GM23338 (cell line): ENCODE results near the gene TNFAIP8L2.

Experiments
- EZH2 ChIP-seq: fragments of 200-600 bp; sonication (generic); IDR thresholded peaks from one replicate; pipeline ENCODE4 v1.8.0; 2017; ENCODE audit warnings: antibody characterized with exemption, mild to moderate bottlenecking, low read depth; ENCODE audit not compliant: unreplicated experiment
- EZH2phosphoT487 ChIP-seq: fragments of 200-600 bp; sonication (generic); IDR thresholded peaks from one replicate; pipeline ENCODE4 v1.8.1; 2018; ENCODE audit warnings: antibody characterized with exemption; ENCODE audit not compliant: unreplicated experiment
- REST ChIP-seq: IDR thresholded peaks from one replicate; pipeline ENCODE4 v1.6.1; 2018; ENCODE audit warnings: antibody characterized with exemption; ENCODE audit not compliant: unreplicated experiment
- TF ChIP-seq, protein P1 (sequence below), 2 experiments: fragments of 200-600 bp in 1 of 2; sonication (generic) in 1 of 2; conservative IDR thresholded peaks; 2 replicates each; pipeline versions ENCODE4 v1.5.1 to v1.6.1; 2016 to 2017; ENCODE audit warnings: antibody characterized with exemption in 2 of 2, low read depth in 2 of 2, mild to moderate bottlenecking in 2 of 2, moderate library complexity in 1 of 2

GRCh38 chr1:151175041-151175741 lies 18.7 kb downstream of the TNFAIP8L2 start:
- no peak for TF ChIP-seq EZH2phosphoT487
- TF ChIP-seq, protein P1, sequence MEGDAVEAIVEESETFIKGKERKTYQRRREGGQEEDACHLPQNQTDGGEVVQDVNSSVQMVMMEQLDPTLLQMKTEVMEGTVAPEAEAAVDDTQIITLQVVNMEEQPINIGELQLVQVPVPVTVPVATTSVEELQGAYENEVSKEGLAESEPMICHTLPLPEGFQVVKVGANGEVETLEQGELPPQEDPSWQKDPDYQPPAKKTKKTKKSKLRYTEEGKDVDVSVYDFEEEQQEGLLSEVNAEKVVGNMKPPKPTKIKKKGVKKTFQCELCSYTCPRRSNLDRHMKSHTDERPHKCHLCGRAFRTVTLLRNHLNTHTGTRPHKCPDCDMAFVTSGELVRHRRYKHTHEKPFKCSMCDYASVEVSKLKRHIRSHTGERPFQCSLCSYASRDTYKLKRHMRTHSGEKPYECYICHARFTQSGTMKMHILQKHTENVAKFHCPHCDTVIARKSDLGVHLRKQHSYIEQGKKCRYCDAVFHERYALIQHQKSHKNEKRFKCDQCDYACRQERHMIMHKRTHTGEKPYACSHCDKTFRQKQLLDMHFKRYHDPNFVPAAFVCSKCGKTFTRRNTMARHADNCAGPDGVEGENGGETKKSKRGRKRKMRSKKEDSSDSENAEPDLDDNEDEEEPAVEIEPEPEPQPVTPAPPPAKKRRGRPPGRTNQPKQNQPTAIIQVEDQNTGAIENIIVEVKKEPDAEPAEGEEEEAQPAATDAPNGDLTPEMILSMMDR (conservative IDR thresholded peaks at IDR 0.05; ENCODE audit: low read depth in 2 of 2), result no peak
- no peak for TF ChIP-seq EZH2
- no peak for TF ChIP-seq REST
